ENCODE results near the gene TSPAN9.

GRCh38 chr12:3256103-3256631, 179.0 kb downstream of the TSPAN9 start:
- TF ChIP-seq, protein P1, sequence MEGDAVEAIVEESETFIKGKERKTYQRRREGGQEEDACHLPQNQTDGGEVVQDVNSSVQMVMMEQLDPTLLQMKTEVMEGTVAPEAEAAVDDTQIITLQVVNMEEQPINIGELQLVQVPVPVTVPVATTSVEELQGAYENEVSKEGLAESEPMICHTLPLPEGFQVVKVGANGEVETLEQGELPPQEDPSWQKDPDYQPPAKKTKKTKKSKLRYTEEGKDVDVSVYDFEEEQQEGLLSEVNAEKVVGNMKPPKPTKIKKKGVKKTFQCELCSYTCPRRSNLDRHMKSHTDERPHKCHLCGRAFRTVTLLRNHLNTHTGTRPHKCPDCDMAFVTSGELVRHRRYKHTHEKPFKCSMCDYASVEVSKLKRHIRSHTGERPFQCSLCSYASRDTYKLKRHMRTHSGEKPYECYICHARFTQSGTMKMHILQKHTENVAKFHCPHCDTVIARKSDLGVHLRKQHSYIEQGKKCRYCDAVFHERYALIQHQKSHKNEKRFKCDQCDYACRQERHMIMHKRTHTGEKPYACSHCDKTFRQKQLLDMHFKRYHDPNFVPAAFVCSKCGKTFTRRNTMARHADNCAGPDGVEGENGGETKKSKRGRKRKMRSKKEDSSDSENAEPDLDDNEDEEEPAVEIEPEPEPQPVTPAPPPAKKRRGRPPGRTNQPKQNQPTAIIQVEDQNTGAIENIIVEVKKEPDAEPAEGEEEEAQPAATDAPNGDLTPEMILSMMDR (optimal IDR thresholded peaks at IDR 0.05 in 1 of 3, IDR thresholded peaks at IDR 0.05 in 1 of 3, conservative IDR thresholded peaks at IDR 0.05 in 1 of 3; ENCODE audit: extremely low read depth in 1 of 3, insufficient read depth in 2 of 3, low read length in 3 of 3), result no peak
- TF ChIP-seq EZH2 (IDR thresholded peaks at IDR 0.05; ENCODE audit: low read length), result no peak
